Mucosa of rectum (tissue), 2 donors: ENCODE data around the gene FAM3C.

Source experiments
- H3K27ac ChIP-seq, 2 donors: one replicate each; pipeline ENCODE4 v1.7.0; 2013; ENCODE audit warnings: inconsistent platforms in 2 of 2, low read depth in 2 of 2, low read length in 2 of 2
- H3K27me3 ChIP-seq, 2 donors: one replicate each; pipeline ENCODE4 v1.7.0; 2013; ENCODE audit warnings: low read length in 2 of 2; ENCODE audit not compliant: control insufficient read depth in 2 of 2, insufficient read depth in 2 of 2
- H3K36me3 ChIP-seq, 2 donors: one replicate each; pipeline ENCODE4 v1.7.0; 2013; ENCODE audit warnings: low read length in 2 of 2; ENCODE audit not compliant: control insufficient read depth in 2 of 2, insufficient read depth in 2 of 2
- H3K4me1 ChIP-seq, 2 donors: one replicate each; pipeline ENCODE4 v1.7.0; 2013; ENCODE audit warnings: low read length in 2 of 2, mild to moderate bottlenecking in 1 of 2; ENCODE audit not compliant: control insufficient read depth in 2 of 2, insufficient read depth in 2 of 2
- H3K4me3 ChIP-seq, 2 donors: one replicate each; pipeline ENCODE4 v1.7.0; 2013; ENCODE audit warnings: low read length in 2 of 2
- H3K9ac ChIP-seq, 2 donors: one replicate each; pipeline ENCODE4 v1.7.0; 2013; ENCODE audit warnings: low read length in 2 of 2, low read depth in 1 of 2, mild to moderate bottlenecking in 1 of 2
- H3K9me3 ChIP-seq, 2 donors: one replicate each; pipeline ENCODE4 v1.7.0; 2013; ENCODE audit warnings: low read length in 2 of 2; ENCODE audit not compliant: control insufficient read depth in 2 of 2
- donor health status: healthy.
- donor health status: Normal muscosa, but diverticular disease.

Gene FAM3C

DNA sequence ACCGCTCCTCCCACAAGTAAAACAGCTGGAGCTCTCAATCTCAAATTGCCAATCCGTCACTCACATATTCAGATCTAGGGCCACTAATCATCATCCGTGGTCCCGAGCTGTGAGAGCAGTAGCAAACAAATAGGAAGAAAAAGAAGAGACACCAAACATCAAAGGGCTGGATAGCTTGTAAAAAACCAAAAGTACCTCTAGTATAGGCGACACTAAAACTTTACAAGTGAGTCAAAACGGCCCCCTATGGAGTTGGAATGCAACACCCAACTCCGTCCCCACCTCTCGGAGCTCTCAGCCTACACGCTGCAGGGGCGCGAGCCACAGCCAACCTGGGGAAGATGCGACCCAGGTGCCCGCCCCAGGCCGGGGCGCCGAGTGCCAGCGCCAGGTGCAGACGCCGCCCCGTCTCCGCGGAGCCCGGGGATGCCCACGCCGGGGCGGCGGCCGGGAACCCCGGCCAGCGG, 581 bp downstream of the FAM3C start:
- H3K9me3 ChIP-seq: no peaks in the 10 kb centered on the region
- H3K27ac ChIP-seq: peak overlapping the region; percentile 78 to 82
- peak overlapping the region; percentile 82 to 88 for H3K4me3 ChIP-seq
- H3K36me3 ChIP-seq: no peaks in the 10 kb centered on the region
- peak overlapping the region; percentile 79 to 85 for H3K9ac ChIP-seq
- H3K4me1 ChIP-seq: peaks cover 5 to 12% of the 10 kb centered on the region in 2 donors
- no peaks in the 10 kb centered on the region for H3K27me3 ChIP-seq

DNA sequence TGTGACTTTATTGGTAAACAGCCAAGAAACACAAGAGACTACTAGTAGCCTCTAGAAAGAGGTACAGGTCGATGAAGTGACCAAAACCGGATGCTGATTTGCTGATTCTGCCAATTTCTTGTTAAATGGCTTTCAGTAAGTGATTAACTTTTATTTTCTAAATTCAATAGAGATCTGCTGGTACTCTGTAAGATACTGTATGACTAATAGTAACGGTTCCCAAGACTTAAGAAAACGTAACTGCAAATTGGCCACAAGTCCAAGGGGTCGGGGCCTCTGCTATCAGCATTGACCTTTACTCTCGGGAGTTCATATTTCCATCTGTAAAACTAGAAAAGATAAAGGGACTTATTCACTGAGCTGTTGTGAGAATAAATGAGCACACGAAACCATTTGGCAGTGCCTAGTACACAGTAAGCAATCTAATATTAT, 1.4 kb downstream of the FAM3C start:
- no peak overlapping the region for H3K4me3 ChIP-seq
- H3K27ac ChIP-seq: no peak overlapping the region
- no peaks in the 10 kb centered on the region for H3K27me3 ChIP-seq
- no peak overlapping the region for H3K9ac ChIP-seq
- H3K9me3 ChIP-seq: no peaks in the 10 kb centered on the region
- H3K4me1 ChIP-seq: peaks cover 6 to 12% of the 10 kb centered on the region in 2 donors
- no peaks in the 10 kb centered on the region for H3K36me3 ChIP-seq

- no peak overlapping the region for H3K9ac ChIP-seq
- no peaks in the 10 kb centered on the region for H3K27me3 ChIP-seq
- no peak overlapping the region for H3K27ac ChIP-seq
- H3K4me3 ChIP-seq: no peak overlapping the region
- no peaks in the 10 kb centered on the region for H3K36me3 ChIP-seq
- peaks cover 7 to 8% of the 10 kb centered on the region in 2 donors for H3K4me1 ChIP-seq
- H3K9me3 ChIP-seq: no peaks in the 10 kb centered on the region
Observed at GRCh38 chr7:121393005-121393366, 3.1 kb downstream of the FAM3C start.

GRCh38 chr7:121392277-121393004, 3.7 kb downstream of the FAM3C start:
- no peaks in the 10 kb centered on the region for H3K27me3 ChIP-seq
- H3K36me3 ChIP-seq: no peaks in the 10 kb centered on the region
- no peaks in the 10 kb centered on the region for H3K9me3 ChIP-seq
- no peak overlapping the region for H3K4me3 ChIP-seq
- no peak overlapping the region for H3K27ac ChIP-seq
- no peak overlapping the region for H3K9ac ChIP-seq
- H3K4me1 ChIP-seq: peaks cover 7 to 8% of the 10 kb centered on the region in 2 donors

DNA sequence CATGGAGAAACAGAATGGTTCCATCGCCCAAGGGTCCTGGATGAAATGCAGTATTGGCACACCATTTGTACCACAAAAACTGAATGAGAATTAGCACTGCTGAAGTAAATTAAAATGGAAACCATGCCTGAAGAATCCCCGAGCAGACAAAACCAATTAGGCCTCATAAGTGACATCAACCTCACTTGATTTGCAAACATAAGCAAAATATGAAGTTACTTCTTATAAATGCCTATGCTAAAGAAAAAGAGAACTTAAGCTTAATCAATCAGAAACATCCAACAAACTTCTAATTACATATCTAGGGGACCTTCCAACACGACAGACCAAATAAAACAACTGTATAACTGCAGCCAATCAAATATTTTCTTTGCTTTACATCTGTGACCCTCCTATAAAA, 4.4 kb downstream of the FAM3C start:
- Histone ChIP-seq H3K27me3 (no peaks in the 10 kb centered on the region), H3K9me3 (no peaks in the 10 kb centered on the region), H3K36me3 (no peaks in the 10 kb centered on the region), H3K9ac (no peak overlapping the region), H3K4me3 (no peak overlapping the region), H3K27ac (no peak overlapping the region), H3K4me1 (peaks cover 5 to 8% of the 10 kb centered on the region in 2 donors)

GRCh38 chr7:121390617-121391016, 5.5 kb downstream of the FAM3C start:
- Histone ChIP-seq H3K9ac (no peak overlapping the region), H3K4me1 (peaks cover 8% of the 10 kb centered on the region in 2 donors)

DNA sequence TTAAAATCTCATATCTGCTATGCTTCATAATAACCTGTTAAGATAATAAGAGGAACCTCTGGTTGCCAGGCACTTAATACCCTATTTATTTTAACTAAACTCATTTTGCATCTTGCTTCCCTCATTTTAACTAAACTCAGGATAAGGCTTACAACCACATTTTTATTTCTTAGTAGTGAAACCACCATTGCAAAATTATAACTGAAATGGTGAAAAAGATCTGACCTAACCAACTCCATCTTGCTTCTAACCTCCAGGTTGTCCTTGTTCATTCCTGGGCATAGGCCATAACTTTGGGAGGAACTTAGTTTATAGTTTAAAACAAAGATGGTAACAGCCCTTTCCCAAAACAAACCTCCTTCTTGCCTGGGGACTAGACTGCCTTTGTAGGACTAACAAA, 6.0 kb downstream of the FAM3C start:
- no peak overlapping the region for H3K4me3 ChIP-seq
- no peak overlapping the region for H3K27ac ChIP-seq
- no peaks in the 10 kb centered on the region for H3K36me3 ChIP-seq
- no peaks in the 10 kb centered on the region for H3K9me3 ChIP-seq
- no peaks in the 10 kb centered on the region for H3K27me3 ChIP-seq
- no peak overlapping the region for H3K9ac ChIP-seq
- H3K4me1 ChIP-seq: peaks cover 9 to 13% of the 10 kb centered on the region in 2 donors

More at GRCh38 chr7:121390617-121391016, 5.5 kb downstream of the FAM3C start:
- no peaks in the 10 kb centered on the region for H3K9me3 ChIP-seq
- H3K27ac ChIP-seq: no peak overlapping the region
- H3K36me3 ChIP-seq: no peaks in the 10 kb centered on the region
- no peak overlapping the region for H3K4me3 ChIP-seq
- no peaks in the 10 kb centered on the region for H3K27me3 ChIP-seq

DNA sequence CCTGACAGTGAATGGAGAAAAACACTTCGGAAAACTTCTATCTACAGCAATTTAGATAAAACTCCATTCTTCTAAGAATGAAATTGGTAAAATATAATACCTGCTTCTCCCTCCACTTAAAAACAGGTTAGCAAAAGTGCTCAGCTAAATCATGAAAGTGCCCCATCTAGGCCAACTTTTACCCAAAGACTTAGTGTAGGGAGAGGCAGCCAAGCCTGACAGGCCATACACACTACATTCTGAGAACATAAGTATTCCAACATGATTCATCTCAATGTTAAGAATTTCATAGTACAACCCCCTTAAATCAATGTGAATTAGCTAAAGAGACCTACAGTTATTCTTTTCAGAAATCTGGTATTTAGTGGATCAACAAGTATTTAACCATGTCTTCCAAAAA, 7.2 kb downstream of the FAM3C start:
- Histone ChIP-seq H3K9me3 (no peaks in the 10 kb centered on the region), H3K9ac (no peak overlapping the region), H3K4me3 (no peak overlapping the region), H3K4me1 (peaks cover 11 to 16% of the 10 kb centered on the region in 2 donors), H3K27ac (no peak overlapping the region), H3K27me3 (no peaks in the 10 kb centered on the region), H3K36me3 (no peaks in the 10 kb centered on the region)

DNA sequence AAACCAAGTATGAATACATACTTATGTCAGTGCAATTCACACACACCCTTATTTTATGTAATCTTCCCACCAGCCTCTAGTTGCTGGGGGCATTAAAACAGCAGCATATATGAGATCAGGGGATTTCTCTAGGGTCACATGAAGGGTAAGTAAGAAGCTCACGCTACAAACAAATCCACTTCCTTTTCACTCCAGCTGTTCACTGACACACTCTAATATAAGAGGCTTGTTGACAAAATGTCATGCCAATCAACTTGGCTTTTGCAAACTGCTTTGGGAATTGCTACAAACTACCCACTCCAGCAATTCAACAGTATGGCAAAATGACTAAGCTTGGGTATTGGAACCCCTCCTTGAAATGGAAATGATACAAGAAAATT, 10.3 kb downstream of the FAM3C start:
- peaks cover 14 to 18% of the 10 kb centered on the region in 2 donors for H3K4me1 ChIP-seq
- no peaks in the 10 kb centered on the region for H3K27me3 ChIP-seq
- peaks cover 0 to 3% of the 10 kb centered on the region in 2 donors for H3K36me3 ChIP-seq
- no peaks in the 10 kb centered on the region for H3K9me3 ChIP-seq
- no peak overlapping the region for H3K9ac ChIP-seq
- H3K27ac ChIP-seq: peak overlapping the region; percentile 48 to 54
- H3K4me3 ChIP-seq: peak overlapping the region in 1 of 2 donors; percentile 10

DNA sequence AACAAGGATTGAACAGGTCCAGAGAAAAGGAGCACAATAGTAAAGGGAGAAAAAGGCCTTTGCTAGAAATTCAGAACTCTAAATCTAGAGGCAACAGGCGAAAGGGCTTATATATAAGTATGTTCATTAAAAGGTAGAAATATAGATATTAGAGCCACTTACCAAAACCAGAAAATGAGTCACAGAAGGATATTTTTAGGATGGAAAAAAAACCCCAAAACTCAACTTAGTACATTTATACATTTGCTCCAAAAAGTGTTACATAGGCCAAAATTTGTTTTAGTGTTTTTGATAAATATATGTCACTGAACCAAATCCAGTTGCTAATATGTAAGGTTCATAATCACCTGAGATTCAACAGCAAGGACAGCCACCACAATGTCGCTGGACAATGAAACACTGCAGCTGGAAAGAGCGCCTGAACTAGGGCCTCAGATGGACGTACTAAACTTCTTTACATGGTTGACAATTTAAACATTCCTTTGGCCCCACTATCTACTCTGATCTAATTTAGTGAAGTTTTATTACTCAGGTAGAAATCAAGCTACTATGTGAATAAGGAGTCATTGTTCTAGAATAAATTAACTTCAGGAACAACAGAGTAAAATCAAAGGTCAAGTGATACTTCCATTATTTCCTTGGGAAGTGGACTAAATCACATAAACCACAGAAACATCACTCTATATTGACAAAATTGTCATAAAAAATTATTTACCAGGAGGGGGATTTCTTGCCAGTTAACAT, 10.9 kb downstream of the FAM3C start:
- Histone ChIP-seq H3K4me3 (peak overlapping the region in 1 of 2 donors; percentile 10), H3K27me3 (no peaks in the 10 kb centered on the region), H3K9ac (no peak overlapping the region), H3K27ac (peak overlapping the region; percentile 48 to 54), H3K9me3 (no peaks in the 10 kb centered on the region), H3K4me1 (peaks cover 14 to 18% of the 10 kb centered on the region in 2 donors), H3K36me3 (peaks cover 0 to 3% of the 10 kb centered on the region in 2 donors)
